Smooth muscle cell (in vitro differentiated cells): ENCODE data around the gene MYO5B. TPM values are rescaled to one million over a fixed set of nuclear protein-coding genes. Genes with fewer than 3 reads are reported as not detected.
"Not testable (repeated sequence)": the region's sequence is repeated elsewhere in the genome, so short reads cannot be mapped to it uniquely, and the experiment has no call there.

Experiments
- DNase-seq: peaks from one replicate; lab custom pipeline; 2025; ENCODE audit not compliant: unreplicated experiment; lab: John Stamatoyannopoulos, UW
- H2AFZ ChIP-seq: fragments of 200-600 bp; sonication (generic); 2 replicates; pipeline ENCODE4 v1.6.0; 2016; ENCODE audit warnings: antibody characterized with exemption, low read depth, mild to moderate bottlenecking
- H3F3A ChIP-seq: fragments of 200-600 bp; sonication (generic); 2 replicates; pipeline ENCODE4 v1.6.0; 2017; ENCODE audit warnings: antibody characterized with exemption, low read depth
- H3K27ac ChIP-seq: fragments of 200-600 bp; sonication (generic); 2 replicates; pipeline ENCODE4 v1.5.1; 2016; ENCODE audit warnings: low read depth, mild to moderate bottlenecking
- H3K27me3 ChIP-seq: fragments of 200-600 bp; sonication (generic); 2 replicates; pipeline ENCODE4 v1.6.1; 2016; ENCODE audit warnings: low read depth, mild to moderate bottlenecking
- H3K36me3 ChIP-seq: fragments of 200-600 bp; sonication (generic); 2 replicates; pipeline ENCODE4 v1.5.1; 2016; ENCODE audit warnings: low read depth
- H3K4me1 ChIP-seq: fragments of 200-600 bp; sonication (generic); 2 replicates; pipeline ENCODE4 v1.5.1; 2016; ENCODE audit warnings: low read depth
- H3K4me2 ChIP-seq: fragments of 200-600 bp; sonication (generic); 2 replicates; pipeline ENCODE4 v1.6.0; 2016; ENCODE audit warnings: mild to moderate bottlenecking
- H3K4me3 ChIP-seq: fragments of 200-600 bp; sonication (generic); 2 replicates; pipeline ENCODE4 v1.5.1; 2016; ENCODE audit warnings: mild to moderate bottlenecking
- H3K79me2 ChIP-seq: fragments of 200-600 bp; sonication (generic); 2 replicates; pipeline ENCODE4 v1.6.0; 2016; ENCODE audit warnings: low read depth, mild to moderate bottlenecking
- H3K9ac ChIP-seq: fragments of 200-600 bp; sonication (generic); 2 replicates; pipeline ENCODE4 v1.6.0; 2016; ENCODE audit warnings: low read depth
- H3K9me3 ChIP-seq: fragments of 200-600 bp; sonication (generic); replicated peaks from 2 replicates; pipeline ENCODE4 v1.5.1; 2016; ENCODE audit warnings: low read depth
- H4K20me1 ChIP-seq: fragments of 200-600 bp; sonication (generic); 2 replicates; pipeline ENCODE4 v1.6.0; 2016; ENCODE audit warnings: low read depth
- WGBS: methylation state at CpG from one replicate; pipeline ENCODE4 v1.1.7; 2016; ENCODE audit warnings: low lambda C conversion rate; 5-methylcytosine and 5-hydroxymethylcytosine counted together
- polyA plus RNA-seq: library from polyadenylated mRNA; unstranded; fragments of >200 nt; fragmentation: Nextera tagmentation; extraction: Ambion mirVana; gene quantifications from 2 replicates; pipeline ENCODE4 v1.2.1, GENCODE V29; 2016
- total RNA-seq: library from RNA; depleted of rRNA; stranded (reverse); fragments of >200 nt; gene quantifications from 2 replicates; pipeline ENCODE4 v1.2.3, GENCODE V29; 2014
- TF ChIP-seq, protein P1 (sequence below): fragments of 200-600 bp; sonication (generic); IDR thresholded peaks from 2 replicates; pipeline ENCODE4 v1.5.1; 2017; ENCODE audit warnings: borderline replicate concordance, mild to moderate bottlenecking, antibody characterized with exemption; ENCODE audit not compliant: insufficient read depth, poor library complexity, severe bottlenecking

Gene MYO5B
- total and polyA plus RNA-seq, 2 experiments from 2014 or later: 1.7 to 25.3 TPM

DNA sequence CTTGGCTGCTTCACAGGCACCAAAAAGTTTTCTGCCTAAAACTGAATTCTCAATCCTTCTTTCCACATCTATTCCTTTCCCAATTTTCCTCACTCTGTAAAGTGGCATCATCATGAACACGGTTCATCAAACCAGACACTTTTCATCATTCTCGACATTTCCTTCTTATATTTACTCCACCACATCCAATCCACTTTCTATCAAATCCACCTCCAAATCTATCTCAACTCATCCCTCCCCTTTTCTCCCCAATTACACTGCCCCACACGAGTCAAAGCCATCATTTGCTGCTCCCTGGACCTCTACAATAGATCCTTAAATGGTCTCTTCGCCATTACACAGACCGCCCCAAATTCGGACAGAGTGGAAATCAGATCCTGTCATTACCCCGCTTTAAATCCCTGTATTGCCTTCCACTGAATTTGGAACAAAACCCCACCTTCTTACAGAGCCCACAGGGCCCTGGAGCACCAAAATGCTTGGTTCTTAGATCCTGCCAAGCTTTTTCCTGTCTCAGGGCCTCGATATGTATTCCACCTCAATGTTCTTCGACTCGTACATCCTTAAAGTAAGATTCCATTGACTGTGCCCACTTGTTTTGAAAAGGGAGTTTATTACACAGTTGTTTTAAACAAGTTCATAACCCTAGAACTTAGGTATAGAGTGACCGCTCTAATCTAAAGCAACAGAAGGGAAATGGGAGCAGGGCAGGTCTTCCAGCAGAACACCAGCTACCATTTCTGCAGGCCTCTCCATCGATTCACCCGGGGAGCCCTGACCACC, 382.5 kb downstream of the MYO5B start:
- peak overlapping the region; percentile 83 for H3K4me3 ChIP-seq
- TF ChIP-seq, protein P1, sequence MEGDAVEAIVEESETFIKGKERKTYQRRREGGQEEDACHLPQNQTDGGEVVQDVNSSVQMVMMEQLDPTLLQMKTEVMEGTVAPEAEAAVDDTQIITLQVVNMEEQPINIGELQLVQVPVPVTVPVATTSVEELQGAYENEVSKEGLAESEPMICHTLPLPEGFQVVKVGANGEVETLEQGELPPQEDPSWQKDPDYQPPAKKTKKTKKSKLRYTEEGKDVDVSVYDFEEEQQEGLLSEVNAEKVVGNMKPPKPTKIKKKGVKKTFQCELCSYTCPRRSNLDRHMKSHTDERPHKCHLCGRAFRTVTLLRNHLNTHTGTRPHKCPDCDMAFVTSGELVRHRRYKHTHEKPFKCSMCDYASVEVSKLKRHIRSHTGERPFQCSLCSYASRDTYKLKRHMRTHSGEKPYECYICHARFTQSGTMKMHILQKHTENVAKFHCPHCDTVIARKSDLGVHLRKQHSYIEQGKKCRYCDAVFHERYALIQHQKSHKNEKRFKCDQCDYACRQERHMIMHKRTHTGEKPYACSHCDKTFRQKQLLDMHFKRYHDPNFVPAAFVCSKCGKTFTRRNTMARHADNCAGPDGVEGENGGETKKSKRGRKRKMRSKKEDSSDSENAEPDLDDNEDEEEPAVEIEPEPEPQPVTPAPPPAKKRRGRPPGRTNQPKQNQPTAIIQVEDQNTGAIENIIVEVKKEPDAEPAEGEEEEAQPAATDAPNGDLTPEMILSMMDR: no peak
- H3F3A ChIP-seq: no peaks in the 10 kb centered on the region
- DNase-seq: no peak
- no peaks in the 10 kb centered on the region for H3K27me3 ChIP-seq
- no peaks in the 10 kb centered on the region for H3K36me3 ChIP-seq
- peaks cover 24% of the 10 kb centered on the region for H3K4me1 ChIP-seq
- H3K9me3 ChIP-seq: peaks cover 11% of the 10 kb centered on the region
- H3K27ac ChIP-seq: peak overlapping the region; percentile 88
- H3K9ac ChIP-seq: peak overlapping the region; percentile 87
- peaks cover 64% of the 10 kb centered on the region for H3K79me2 ChIP-seq
- peak overlapping the region; percentile 97 for H2AFZ ChIP-seq
- peaks cover 7% of the 10 kb centered on the region for H4K20me1 ChIP-seq
- peak overlapping the region; percentile 93 for H3K4me2 ChIP-seq
- 37% methylated on average over 13 of the region's 13 CpGs for WGBS

DNA sequence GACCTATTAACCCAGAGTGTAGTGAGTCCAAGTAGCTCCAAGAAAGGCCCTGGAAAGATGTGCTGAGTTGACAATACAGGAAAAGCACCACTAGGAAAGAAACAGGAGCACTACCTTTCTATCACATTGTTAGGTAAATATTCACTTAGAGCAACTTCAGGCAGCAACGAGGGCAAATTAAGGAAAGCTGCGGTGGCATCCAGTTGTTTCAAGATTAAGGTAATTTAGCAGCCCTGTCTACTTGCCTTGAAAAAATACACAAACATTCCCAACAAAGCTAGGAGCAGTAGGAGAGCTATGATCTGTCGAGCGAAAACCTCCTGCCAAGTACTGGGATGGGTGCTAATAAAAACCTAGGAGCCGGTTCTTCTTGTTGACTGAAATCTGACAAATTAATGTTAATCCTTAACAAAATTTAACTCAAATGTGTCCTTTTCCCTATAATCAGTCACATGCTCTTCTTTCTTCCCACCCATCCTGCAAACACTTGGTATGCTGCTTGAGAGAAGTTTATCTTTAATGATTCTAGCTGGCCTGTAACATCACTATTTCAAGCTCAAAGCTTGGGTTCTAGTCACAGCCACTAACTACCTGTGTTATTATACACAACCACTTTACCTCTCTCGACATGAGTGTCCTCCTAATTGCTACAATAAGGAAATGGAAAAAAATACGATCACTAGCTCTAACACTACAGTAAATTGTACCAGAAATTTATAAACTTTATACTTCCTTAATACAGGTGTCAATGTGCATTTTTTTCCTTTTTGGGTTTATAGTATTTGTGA, 383.6 kb downstream of the MYO5B start:
- Histone ChIP-seq H4K20me1 (peaks cover 17% of the 10 kb centered on the region), H3K27me3 (no peaks in the 10 kb centered on the region), H3K27ac (peak overlapping the region; percentile 88), H3K9me3 (peaks cover 11% of the 10 kb centered on the region), H3K36me3 (no peaks in the 10 kb centered on the region), H2AFZ (no peak overlapping the region), H3K4me3 (peak overlapping the region; percentile 83), H3F3A (no peaks in the 10 kb centered on the region), H3K79me2 (peaks cover 75% of the 10 kb centered on the region), H3K9ac (no peak overlapping the region), H3K4me2 (peak overlapping the region; percentile 93), H3K4me1 (peaks cover 24% of the 10 kb centered on the region)
- no peak for DNase-seq
- WGBS: 53% methylated on average over 7 of the region's 7 CpGs
- TF ChIP-seq, protein P1: no peak

DNA sequence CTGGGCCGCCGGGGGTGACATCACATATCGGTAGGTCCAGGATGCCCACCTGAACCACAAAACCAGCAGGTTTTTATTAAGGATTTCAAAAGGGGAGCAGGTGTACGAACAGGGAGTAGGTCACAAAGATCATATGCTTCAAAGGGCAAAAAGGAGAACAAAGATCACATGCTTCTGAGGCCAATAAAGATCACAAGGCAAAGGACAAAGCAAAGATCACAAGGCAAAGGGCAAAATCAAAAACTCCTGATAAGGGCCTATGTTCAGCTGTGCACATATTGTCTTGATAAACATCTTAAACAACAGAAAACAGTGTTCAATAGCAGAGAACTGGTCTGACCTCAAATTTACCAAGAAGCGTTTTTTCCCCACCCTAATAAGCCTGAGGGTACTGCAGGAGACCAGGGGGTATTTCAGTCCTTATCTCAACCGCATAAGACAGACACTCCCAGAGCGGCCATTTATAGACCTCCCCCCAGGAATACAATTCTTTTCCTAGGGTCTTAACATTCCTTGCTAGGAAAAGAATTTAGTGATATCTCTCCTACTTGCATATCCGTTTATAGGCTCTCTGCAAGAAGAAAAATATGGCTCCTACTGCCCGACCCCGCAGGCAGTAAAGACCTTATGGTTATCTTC, 386.3 kb downstream of the MYO5B start:
- Histone ChIP-seq H3K79me2 (peaks cover 95% of the 10 kb centered on the region), H3K9me3 (peaks cover 11% of the 10 kb centered on the region), H4K20me1 (peaks cover 41% of the 10 kb centered on the region), H3K4me1 (peaks cover 20% of the 10 kb centered on the region)
- not testable (repeated sequence) for H3K36me3 ChIP-seq, H3K9ac ChIP-seq, H3F3A ChIP-seq, H3K27ac ChIP-seq, H2AFZ ChIP-seq, H3K4me3 ChIP-seq, H3K27me3 ChIP-seq, H3K4me2 ChIP-seq, DNase-seq
- 97% methylated on average over 10 of the region's 10 CpGs for WGBS

DNA sequence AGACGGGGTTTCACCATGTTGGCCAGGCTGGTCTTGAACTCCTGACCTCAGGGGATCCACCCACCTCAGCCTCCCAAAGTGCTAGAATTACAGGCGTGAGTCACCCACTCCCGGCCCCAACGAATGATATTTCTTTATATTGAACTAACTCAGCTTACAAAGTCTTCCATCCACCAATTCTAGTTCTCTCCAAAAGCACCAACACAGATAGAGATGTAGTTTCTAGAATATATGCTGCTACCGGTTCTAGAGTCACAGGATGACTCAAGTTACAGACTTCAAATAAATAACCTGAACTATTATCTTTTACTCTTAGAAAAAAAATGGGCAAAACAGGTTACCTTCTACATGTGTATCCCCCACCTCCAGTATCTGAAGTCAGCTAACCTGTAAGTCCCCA, 390.9 kb downstream of the MYO5B start:
- Histone ChIP-seq H3K4me3 (no peak overlapping the region), H3K9me3 (peaks cover 4% of the 10 kb centered on the region), H2AFZ (no peak overlapping the region), H3K4me1 (no peaks in the 10 kb centered on the region), H4K20me1 (peaks cover 47% of the 10 kb centered on the region), H3K36me3 (peaks cover 5% of the 10 kb centered on the region), H3K4me2 (no peak overlapping the region), H3K27ac (no peak overlapping the region), H3K9ac (no peak overlapping the region), H3F3A (no peaks in the 10 kb centered on the region), H3K27me3 (no peaks in the 10 kb centered on the region), H3K79me2 (peaks cover 71% of the 10 kb centered on the region)
- TF ChIP-seq, protein P1: no peak
- DNase-seq: no peak
- 94% methylated on average over 5 of the region's 5 CpGs for WGBS
